ENCODE data around the gene NPBWR2.

The NPBWR2 gene

GRCh38 chr20:64095927-64096326, 11.4 kb downstream of the NPBWR2 start:
- H3K27me3 ChIP-seq (ENCODE audit: insufficient read depth, low read depth): peaks cover 61% of the 10 kb centered on the region
- TF ChIP-seq CTCF (conservative IDR thresholded peaks at IDR 0.05; ENCODE audit: low read depth, low read length): no peak
- H3K36me3 ChIP-seq (ENCODE audit: insufficient read depth): no peaks in the 10 kb centered on the region
- H3K27ac ChIP-seq: no peak overlapping the region
- no peak overlapping the region for H3K4me3 ChIP-seq (IDR thresholded peaks at IDR 0.05; ENCODE audit: insufficient read depth, low read depth, low read length)
- H3K9ac ChIP-seq: no peak overlapping the region
- H2AFZ ChIP-seq (ENCODE audit: low read depth): no peak overlapping the region
- H3K4me1 ChIP-seq (ENCODE audit: low read depth, poor library complexity, severe bottlenecking): no peaks in the 10 kb centered on the region
- no peaks in the 10 kb centered on the region for H3K79me2 ChIP-seq (ENCODE audit: insufficient read depth, low read depth)
- no peaks in the 10 kb centered on the region for H4K20me1 ChIP-seq (ENCODE audit: insufficient read depth)
- no peak overlapping the region for H3K4me2 ChIP-seq

GRCh38 chr20:64095455-64095854, 11.9 kb downstream of the NPBWR2 start:
- Histone ChIP-seq H3K27ac (no peak overlapping the region), H3K4me2 (no peak overlapping the region), H3K9ac (no peak overlapping the region), H3K27me3 (ENCODE audit: insufficient read depth, low read depth) (peaks cover 57% of the 10 kb centered on the region), H4K20me1 (ENCODE audit: insufficient read depth) (no peaks in the 10 kb centered on the region), H3K4me3 (IDR thresholded peaks at IDR 0.05; ENCODE audit: insufficient read depth, low read depth, low read length) (no peak overlapping the region), H2AFZ (ENCODE audit: low read depth) (no peak overlapping the region), H3K36me3 (ENCODE audit: insufficient read depth) (no peaks in the 10 kb centered on the region), H3K79me2 (ENCODE audit: insufficient read depth, low read depth) (no peaks in the 10 kb centered on the region), H3K4me1 (ENCODE audit: low read depth, poor library complexity, severe bottlenecking) (no peaks in the 10 kb centered on the region)
- no peak for TF ChIP-seq CTCF (conservative IDR thresholded peaks at IDR 0.05; ENCODE audit: low read depth, low read length)

- H3K4me3 ChIP-seq (IDR thresholded peaks at IDR 0.05; ENCODE audit: insufficient read depth, low read depth, low read length): no peak overlapping the region
- no peaks in the 10 kb centered on the region for H4K20me1 ChIP-seq (ENCODE audit: insufficient read depth)
- no peak overlapping the region for H2AFZ ChIP-seq (ENCODE audit: low read depth)
- H3K4me1 ChIP-seq (ENCODE audit: low read depth, poor library complexity, severe bottlenecking): no peaks in the 10 kb centered on the region
- no peak overlapping the region for H3K9ac ChIP-seq
- H3K27me3 ChIP-seq (ENCODE audit: insufficient read depth, low read depth): peaks cover 56% of the 10 kb centered on the region
- H3K27ac ChIP-seq: no peak overlapping the region
- no peak overlapping the region for H3K4me2 ChIP-seq
- no peaks in the 10 kb centered on the region for H3K36me3 ChIP-seq (ENCODE audit: insufficient read depth)
- H3K79me2 ChIP-seq (ENCODE audit: insufficient read depth, low read depth): no peaks in the 10 kb centered on the region
- TF ChIP-seq CTCF (conservative IDR thresholded peaks at IDR 0.05; ENCODE audit: low read depth, low read length): no peak
Measured at GRCh38 chr20:64093013-64093503, 14.3 kb downstream of the NPBWR2 start.

- Histone ChIP-seq H3K36me3 (ENCODE audit: insufficient read depth) (no peaks in the 10 kb centered on the region), H3K79me2 (ENCODE audit: insufficient read depth, low read depth) (no peaks in the 10 kb centered on the region), H3K27me3 (ENCODE audit: insufficient read depth, low read depth) (peaks cover 56% of the 10 kb centered on the region), H3K27ac (no peak overlapping the region), H2AFZ (ENCODE audit: low read depth) (no peak overlapping the region), H3K4me2 (no peak overlapping the region), H3K9ac (no peak overlapping the region), H3K4me3 (IDR thresholded peaks at IDR 0.05; ENCODE audit: insufficient read depth, low read depth, low read length) (no peak overlapping the region), H3K4me1 (ENCODE audit: low read depth, poor library complexity, severe bottlenecking) (no peaks in the 10 kb centered on the region), H4K20me1 (ENCODE audit: insufficient read depth) (no peaks in the 10 kb centered on the region)
- no peak for TF ChIP-seq CTCF (conservative IDR thresholded peaks at IDR 0.05; ENCODE audit: low read depth, low read length)
Measured at GRCh38 chr20:64092258-64093012, 14.9 kb downstream of the NPBWR2 start.
